IPS DF 6.9 (cell line): ENCODE results near the gene GPAT3.

ENCODE experiments used
- DNase-seq: peaks from one replicate; pipeline ENCODE4 v3.0.0-alpha.2; 2013; ENCODE audit warnings: low read depth, low spot score
- H3K27ac ChIP-seq: one replicate; pipeline ENCODE4 v1.5.1; 2013; ENCODE audit warnings: low read length, control low read depth
- H3K27me3 ChIP-seq: 2 replicates; pipeline ENCODE4 v1.6.1; 2013; ENCODE audit warnings: mild to moderate bottlenecking, low read length; ENCODE audit not compliant: control insufficient read depth, insufficient read depth
- H3K36me3 ChIP-seq: 2 replicates; pipeline ENCODE4 v1.6.1; 2013; ENCODE audit warnings: low read length; ENCODE audit not compliant: control insufficient read depth, insufficient read depth
- H3K4me1 ChIP-seq: 2 replicates; pipeline ENCODE4 v1.6.1; 2013; ENCODE audit warnings: low read length; ENCODE audit not compliant: control insufficient read depth, insufficient read depth
- H3K4me3 ChIP-seq: 2 replicates; pipeline ENCODE4 v1.5.1; 2013; ENCODE audit warnings: mild to moderate bottlenecking, low read length
- H3K9me3 ChIP-seq: 2 replicates; pipeline ENCODE4 v1.6.1; 2013; ENCODE audit warnings: low read length, inconsistent platforms; ENCODE audit not compliant: control insufficient read depth, insufficient read depth
- WGBS: extraction: QIAGEN DNeasy Blood & Tissue Kit; methylation state at CpG from one replicate; pipeline ENCODE4 v1.1.7; 2013; ENCODE audit warnings: mixed read lengths, missing lambda C conversion rate; ENCODE audit not compliant: insufficient read length, insufficient coverage; 5-methylcytosine and 5-hydroxymethylcytosine counted together

The GPAT3 gene

DNA sequence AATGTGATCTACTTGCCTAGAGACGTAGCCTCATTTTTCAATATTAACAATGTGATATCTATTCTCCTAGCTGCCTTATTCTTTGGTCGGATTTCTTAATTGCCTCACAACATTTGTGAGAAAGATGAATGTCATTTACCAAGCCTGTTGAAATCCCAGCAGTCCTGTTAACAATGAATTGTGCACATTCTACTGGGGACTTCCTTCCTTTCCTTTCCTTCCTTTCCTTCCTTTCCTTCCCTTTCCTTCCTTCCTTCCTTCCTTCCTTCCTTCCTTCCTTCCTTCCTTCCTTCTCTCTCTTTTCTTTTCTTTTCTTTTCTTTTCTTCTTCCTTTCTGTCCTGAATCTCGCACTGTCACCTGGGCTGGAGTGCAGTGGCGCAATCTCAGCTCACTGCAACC lies 107.1 kb downstream of the GPAT3 start:
- Histone ChIP-seq H3K9me3 (no peaks in the 10 kb centered on the region), H3K4me3 (no peak overlapping the region), H3K27ac (no peak overlapping the region), H3K4me1 (no peaks in the 10 kb centered on the region), H3K36me3 (no peaks in the 10 kb centered on the region), H3K27me3 (no peaks in the 10 kb centered on the region)
- WGBS = no CpG with 5 or more reads among the region's 4 CpGs
- no peak for DNase-seq

- Histone ChIP-seq H3K9me3 (no peaks in the 10 kb centered on the region), H3K27ac (no peak overlapping the region), H3K4me3 (no peak overlapping the region), H3K36me3 (no peaks in the 10 kb centered on the region), H3K27me3 (no peaks in the 10 kb centered on the region), H3K4me1 (no peaks in the 10 kb centered on the region)
- peak; percentile 52 for DNase-seq
- no CpG with 5 or more reads among the region's 5 CpGs for WGBS
These were observed 109.1 kb downstream of the GPAT3 start for GRCh38 chr4:83644677-83645659.

DNA sequence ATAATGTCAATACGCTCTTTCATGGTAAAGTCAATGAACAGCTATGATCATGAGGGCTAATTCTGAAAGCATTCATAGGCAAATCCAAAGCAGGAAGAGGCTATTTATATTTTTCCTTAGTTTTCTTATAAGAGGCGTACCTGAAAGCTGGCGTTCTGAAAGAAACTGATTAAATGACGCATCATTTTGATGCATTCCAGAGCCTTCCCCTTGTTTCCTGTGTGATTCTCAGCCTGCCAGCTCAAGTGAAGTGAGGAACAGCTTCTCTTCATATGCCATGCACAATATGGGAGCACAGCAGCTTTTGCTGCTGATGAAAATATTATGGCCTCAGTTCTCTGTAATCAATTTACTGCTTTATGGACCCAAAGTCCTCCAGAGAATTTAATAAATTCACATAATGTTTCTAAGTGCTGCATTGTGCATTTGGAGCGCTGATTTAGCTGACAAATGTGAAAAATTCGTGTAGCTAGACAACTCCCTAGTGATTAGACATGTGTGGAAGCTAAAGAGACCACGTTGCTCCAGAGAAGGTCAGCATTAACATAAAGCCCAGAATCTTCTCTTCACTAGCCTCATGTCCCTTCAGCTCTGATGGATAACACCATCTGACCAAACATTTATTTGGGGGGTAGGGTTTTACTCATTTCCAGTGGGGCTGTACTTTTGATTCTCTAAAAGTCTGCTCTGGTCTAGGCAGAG lies 110.8 kb downstream of the GPAT3 start:
- H3K9me3 ChIP-seq = no peaks in the 10 kb centered on the region
- no peaks in the 10 kb centered on the region for H3K36me3 ChIP-seq
- DNase-seq = no peak
- no peaks in the 10 kb centered on the region for H3K4me1 ChIP-seq
- H3K4me3 ChIP-seq = no peak overlapping the region
- H3K27me3 ChIP-seq = no peaks in the 10 kb centered on the region
- WGBS = no CpG with 5 or more reads among the region's 7 CpGs
- no peak overlapping the region for H3K27ac ChIP-seq

DNA sequence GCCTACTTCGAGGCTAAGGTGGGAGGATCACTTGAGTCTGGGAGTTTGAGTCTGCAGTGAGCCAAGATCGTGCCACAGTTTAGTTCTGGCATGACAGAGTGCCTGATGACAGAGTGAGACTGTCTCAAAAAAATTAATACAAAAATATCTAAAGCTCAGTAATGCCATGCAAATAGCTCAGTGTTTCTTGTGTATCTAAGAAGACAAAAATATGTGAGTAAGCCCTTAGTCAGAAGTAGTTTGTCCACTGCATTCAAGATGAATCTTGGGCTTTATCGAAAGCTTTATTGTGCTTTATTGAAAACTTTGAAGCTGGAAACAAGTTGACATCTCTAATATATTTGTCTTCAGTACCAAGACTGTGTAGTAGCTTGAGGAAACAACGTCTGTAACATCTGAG lies 115.9 kb downstream of the GPAT3 start:
- H3K9me3 ChIP-seq = no peaks in the 10 kb centered on the region
- no peaks in the 10 kb centered on the region for H3K4me1 ChIP-seq
- no peaks in the 10 kb centered on the region for H3K27me3 ChIP-seq
- no peak for DNase-seq
- H3K36me3 ChIP-seq = no peaks in the 10 kb centered on the region
- no peak overlapping the region for H3K4me3 ChIP-seq
- no peak overlapping the region for H3K27ac ChIP-seq
- no CpG with 5 or more reads among the region's 4 CpGs for WGBS
